Coronary artery (tissue), 2 donors: ENCODE measurements around the gene SAG.
"Not testable (repeated sequence)": the region's sequence is repeated elsewhere in the genome, so short reads cannot be mapped to it uniquely, and the experiment has no call there.

Source experiments
- DNase-seq: peaks from one replicate; pipeline ENCODE4 v3.0.0-alpha.2; 2017; ENCODE audit warnings: low spot score
- H3K27ac ChIP-seq, 2 donors: fragments of 200-600 bp; sonication (generic); one replicate each; pipeline ENCODE4 v1.5.1; 2016 to 2019
- H3K4me3 ChIP-seq: fragments of 200-600 bp; sonication (generic); 2 replicates; pipeline ENCODE4 v1.5.1; 2016; ENCODE audit warnings: mild to moderate bottlenecking, moderate library complexity
- TF ChIP-seq, protein P1 (sequence below): fragments of 200-600 bp; sonication (generic); IDR thresholded peaks from one replicate; pipeline ENCODE4 v1.5.1; 2019; ENCODE audit warnings: antibody characterized with exemption

The SAG gene

DNA sequence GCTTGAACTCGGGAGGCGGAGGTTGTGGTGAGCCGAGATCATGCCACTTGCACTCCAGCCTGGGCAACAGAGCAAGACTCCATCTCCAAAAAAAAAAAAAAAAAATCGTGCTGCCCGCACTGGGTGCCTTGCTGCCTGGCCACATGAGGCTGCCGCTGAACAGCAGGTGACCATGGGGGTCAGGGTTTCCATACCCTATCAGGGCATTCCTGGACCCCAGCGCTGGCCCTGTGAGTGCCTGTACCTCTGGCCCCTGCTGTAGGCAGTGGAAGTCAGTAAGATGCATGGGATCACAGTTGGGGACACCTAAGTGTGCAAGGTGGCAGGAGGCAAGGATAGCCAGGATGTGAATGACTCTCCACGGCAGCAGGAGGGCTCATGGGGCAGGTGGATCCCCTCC lies 18.9 kb downstream of the SAG start:
- no peak overlapping the region for H3K4me3 ChIP-seq
- TF ChIP-seq, protein P1, sequence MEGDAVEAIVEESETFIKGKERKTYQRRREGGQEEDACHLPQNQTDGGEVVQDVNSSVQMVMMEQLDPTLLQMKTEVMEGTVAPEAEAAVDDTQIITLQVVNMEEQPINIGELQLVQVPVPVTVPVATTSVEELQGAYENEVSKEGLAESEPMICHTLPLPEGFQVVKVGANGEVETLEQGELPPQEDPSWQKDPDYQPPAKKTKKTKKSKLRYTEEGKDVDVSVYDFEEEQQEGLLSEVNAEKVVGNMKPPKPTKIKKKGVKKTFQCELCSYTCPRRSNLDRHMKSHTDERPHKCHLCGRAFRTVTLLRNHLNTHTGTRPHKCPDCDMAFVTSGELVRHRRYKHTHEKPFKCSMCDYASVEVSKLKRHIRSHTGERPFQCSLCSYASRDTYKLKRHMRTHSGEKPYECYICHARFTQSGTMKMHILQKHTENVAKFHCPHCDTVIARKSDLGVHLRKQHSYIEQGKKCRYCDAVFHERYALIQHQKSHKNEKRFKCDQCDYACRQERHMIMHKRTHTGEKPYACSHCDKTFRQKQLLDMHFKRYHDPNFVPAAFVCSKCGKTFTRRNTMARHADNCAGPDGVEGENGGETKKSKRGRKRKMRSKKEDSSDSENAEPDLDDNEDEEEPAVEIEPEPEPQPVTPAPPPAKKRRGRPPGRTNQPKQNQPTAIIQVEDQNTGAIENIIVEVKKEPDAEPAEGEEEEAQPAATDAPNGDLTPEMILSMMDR = no peak
- no peak for DNase-seq
- no peak overlapping the region for H3K27ac ChIP-seq

DNA sequence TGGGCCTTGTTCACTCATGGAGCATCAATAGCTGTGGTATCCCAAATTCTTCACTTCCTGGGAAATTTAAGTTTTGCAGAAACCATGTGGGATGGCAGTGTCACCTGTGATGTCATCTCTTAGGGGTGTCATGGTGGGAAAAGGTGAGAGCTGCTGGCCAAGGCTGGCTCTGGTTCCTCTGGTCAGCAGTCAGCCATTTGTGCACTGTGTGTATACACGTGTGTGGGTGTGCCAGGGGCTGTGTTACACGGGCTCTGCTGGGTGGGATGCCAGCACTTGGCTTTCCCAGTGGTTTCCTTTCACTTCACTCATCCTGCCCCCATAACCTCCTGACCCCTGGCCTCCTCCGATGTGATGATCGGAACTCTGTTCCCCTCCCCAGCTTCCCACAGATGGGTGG lies 21.3 kb downstream of the SAG start:
- no peak overlapping the region for H3K27ac ChIP-seq
- TF ChIP-seq, protein P1 = no peak
- no peak for DNase-seq
- H3K4me3 ChIP-seq = no peak overlapping the region

DNA sequence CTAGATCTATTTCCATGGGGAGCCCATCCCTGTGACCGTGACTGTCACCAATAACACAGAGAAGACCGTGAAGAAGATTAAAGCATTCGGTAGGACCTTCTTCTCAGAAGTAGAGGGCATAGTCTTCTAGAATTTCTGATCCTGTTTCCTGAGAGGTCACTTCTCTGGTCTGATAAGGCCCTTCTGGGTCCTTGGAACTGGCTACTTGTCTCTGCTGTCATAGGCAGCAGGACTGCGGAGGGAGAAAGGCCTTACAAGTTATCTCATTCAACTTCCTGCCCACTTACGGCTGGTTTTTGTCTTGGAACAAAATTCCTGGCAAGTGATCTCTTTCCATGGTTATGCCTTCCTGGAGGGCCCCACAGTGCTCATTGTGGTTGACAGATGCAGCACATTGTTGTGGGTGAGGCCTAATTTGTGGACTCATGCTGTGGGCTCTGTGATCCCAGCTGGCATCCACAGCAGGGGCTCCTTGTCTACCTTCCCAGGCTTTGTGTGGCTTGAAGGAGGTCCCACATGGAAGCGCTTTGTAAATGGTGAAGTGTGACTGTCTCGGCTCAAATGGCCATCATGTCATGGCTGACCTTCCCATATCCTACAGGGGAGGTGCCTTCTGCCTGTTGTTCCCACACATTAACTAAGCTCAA lies 22.0 kb downstream of the SAG start:
- no peak overlapping the region for H3K4me3 ChIP-seq
- H3K27ac ChIP-seq = no peak overlapping the region
- TF ChIP-seq, protein P1 = no peak
- DNase-seq = no peak

DNA sequence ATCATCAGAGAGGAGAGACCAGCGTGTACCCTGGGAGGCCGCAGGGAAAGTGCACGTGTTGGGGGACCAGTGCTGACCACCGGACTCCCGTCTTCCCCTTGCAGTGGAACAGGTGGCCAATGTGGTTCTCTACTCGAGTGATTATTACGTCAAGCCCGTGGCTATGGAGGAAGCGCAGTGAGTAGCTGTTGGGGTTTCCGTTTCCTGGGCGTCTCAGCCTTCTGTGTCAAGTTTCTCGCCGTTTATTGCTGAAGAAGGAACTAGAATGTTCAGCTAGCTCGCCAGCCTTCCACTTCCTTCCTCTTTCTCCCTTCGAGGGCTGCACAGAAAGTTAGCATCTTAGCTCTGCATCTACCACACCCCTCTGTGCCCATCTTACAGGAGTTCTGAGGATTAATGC lies 23.9 kb downstream of the SAG start:
- DNase-seq = no peak
- Histone ChIP-seq H3K27ac (peak overlapping the region in 1 of 2 donors; percentile 79), H3K4me3 (no peak overlapping the region)
- TF ChIP-seq, protein P1 = no peak

DNA sequence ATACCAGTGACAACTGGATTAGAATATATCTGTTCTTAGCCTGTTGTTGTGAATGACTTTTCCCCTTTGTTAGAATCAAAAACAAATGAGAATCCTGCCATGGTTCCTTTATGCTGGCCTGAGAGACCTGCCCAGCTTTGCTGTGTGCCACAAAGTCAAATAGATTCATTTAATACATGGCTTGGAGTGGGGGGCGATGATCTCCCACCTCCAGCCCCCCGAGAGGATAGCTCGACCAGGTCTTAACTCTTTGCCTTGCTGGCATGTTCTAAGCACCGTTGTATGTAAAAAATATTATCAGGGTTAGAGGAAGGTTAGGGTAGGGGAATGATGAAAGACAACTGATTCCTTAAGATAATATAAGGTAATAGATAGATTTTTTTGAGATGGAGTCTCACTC lies 24.5 kb downstream of the SAG start:
- H3K27ac ChIP-seq = peak overlapping the region in 1 of 2 donors; percentile 75
- H3K4me3 ChIP-seq = no peak overlapping the region
- no peak for DNase-seq
- TF ChIP-seq, protein P1 = no peak

DNA sequence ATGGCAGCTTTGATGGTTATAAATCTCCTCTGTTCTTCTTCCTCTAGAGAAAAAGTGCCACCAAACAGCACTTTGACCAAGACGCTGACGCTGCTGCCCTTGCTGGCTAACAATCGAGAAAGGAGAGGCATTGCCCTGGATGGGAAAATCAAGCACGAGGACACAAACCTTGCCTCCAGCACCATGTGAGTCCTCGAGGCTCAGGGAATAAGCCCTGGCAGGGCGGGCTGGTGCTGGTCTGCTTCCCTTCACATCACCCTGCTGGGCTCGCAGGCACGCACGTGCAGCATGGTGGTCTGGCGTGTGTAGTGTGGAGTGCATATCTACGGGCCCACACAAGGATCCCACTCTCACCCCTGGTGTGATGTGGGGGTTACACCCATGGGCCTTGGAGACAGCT lies 27.3 kb downstream of the SAG start:
- Histone ChIP-seq H3K27ac (no peak overlapping the region), H3K4me3 (no peak overlapping the region)
- DNase-seq = no peak
- TF ChIP-seq, protein P1 = no peak

DNA sequence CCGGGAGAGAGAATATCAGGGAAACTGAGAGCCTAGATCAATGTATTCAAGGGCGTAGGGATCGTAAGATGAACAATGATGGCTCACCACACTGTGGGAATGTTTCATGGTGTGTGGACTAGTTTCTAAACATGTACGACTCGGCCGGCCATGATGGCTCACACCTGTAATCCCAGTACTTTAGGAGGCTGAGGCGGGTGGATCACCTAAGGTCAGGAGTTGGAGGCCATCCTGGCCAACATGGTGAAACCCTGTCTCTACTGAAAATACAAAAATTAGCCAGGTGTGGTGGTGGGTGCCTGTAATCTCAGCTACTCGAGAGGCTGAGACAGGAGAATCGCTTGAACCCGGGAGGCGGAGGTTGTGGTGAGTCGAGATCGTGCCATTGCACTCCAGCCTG lies 28.5 kb downstream of the SAG start:
- DNase-seq, H3K4me3 ChIP-seq, H3K27ac ChIP-seq: not testable (repeated sequence)
